Stimulated activated CD8-positive, alpha-beta memory T cell treated with anti-CD3 and anti-CD28 coated beads, Interleukin-7, amount 100 ng/mL, for 1 hour (primary cell): ENCODE data around the gene CLEC4E.
"Not testable (repeated sequence)": the region's sequence is repeated elsewhere in the genome, so short reads cannot be mapped to it uniquely, and the experiment has no call there.

ENCODE experiments used
- DNase-seq, 2 donors: peaks; one replicate each; pipeline ENCODE4 v3.0.0-alpha.2; 2020; ENCODE audit warnings: low read depth in 2 of 2

The CLEC4E gene

GRCh38 chr12:8541562-8541961 is 857 bp upstream of the CLEC4E start:
- no peak for DNase-seq

GRCh38 chr12:8537820-8538219 is 2.9 kb downstream of the CLEC4E start:
- DNase-seq: not testable (repeated sequence)

- no peak for DNase-seq
These were observed 8.7 kb downstream of the CLEC4E start for GRCh38 chr12:8532045-8532444.

GRCh38 chr12:8527250-8528130 is 13.2 kb downstream of the CLEC4E start:
- no peak for DNase-seq

- DNase-seq: no peak
These were observed 21.5 kb downstream of the CLEC4E start for GRCh38 chr12:8519171-8519570.

- DNase-seq: no peak
These were observed 22.7 kb downstream of the CLEC4E start for GRCh38 chr12:8517971-8518370.

- no peak for DNase-seq
These were observed 27.4 kb downstream of the CLEC4E start, which contains the start of gene CLEC4D for GRCh38 chr12:8513256-8513655. Gene CLEC4D, plus strand, starts transcription at chr12:8513503. Its CDS starts 230 bp downstream, at chr12:8513733.

- no peak for DNase-seq
These were observed 31.5 kb downstream of the CLEC4E start for GRCh38 chr12:8508910-8509841.

GRCh38 chr12:8508223-8508622 is 32.5 kb downstream of the CLEC4E start:
- no peak for DNase-seq

- DNase-seq: no peak
These were observed 33.1 kb downstream of the CLEC4E start for GRCh38 chr12:8507596-8507995.

- DNase-seq: no peak
These were observed 36.4 kb downstream of the CLEC4E start for GRCh38 chr12:8504351-8504750.

GRCh38 chr12:8501720-8502119 is 39.0 kb downstream of the CLEC4E start:
- DNase-seq: no peak

- no peak for DNase-seq
These were observed 41.1 kb downstream of the CLEC4E start for GRCh38 chr12:8499616-8500015.

- DNase-seq: not testable (repeated sequence)
These were observed 44.6 kb downstream of the CLEC4E start for GRCh38 chr12:8496074-8496473.

- not testable (repeated sequence) for DNase-seq
These were observed 45.0 kb downstream of the CLEC4E start for GRCh38 chr12:8495671-8496070.

- DNase-seq: peak in 1 of 2 donors; percentile 9
These were observed 47.6 kb downstream of the CLEC4E start for GRCh38 chr12:8493084-8493483.

- DNase-seq: no peak
These were observed 48.8 kb downstream of the CLEC4E start for GRCh38 chr12:8491646-8492530.
